Panc1 (cell line): ENCODE results near the gene CDCA4.

ENCODE experiments used
- POLR2AphosphoS5 ChIP-seq: IDR thresholded peaks from 2 replicates; pipeline ENCODE4 v1.6.1; 2012; ENCODE audit warnings: mild to moderate bottlenecking, low read depth, low read length, moderate library complexity
- SIN3A ChIP-seq: IDR thresholded peaks from 2 replicates; pipeline ENCODE4 v1.6.1; 2012; ENCODE audit warnings: low read depth, mild to moderate bottlenecking, low read length, moderate library complexity, borderline replicate concordance; ENCODE audit not compliant: insufficient read depth

- TF ChIP-seq POLR2AphosphoS5 = no peak
- no peak for TF ChIP-seq SIN3A
Measured at GRCh38 chr14:105039458-105040205, 18.7 kb upstream of the CDCA4 start.
